Measurements from ENCODE around the gene RBM20. TPM values are rescaled to one million over a fixed set of nuclear protein-coding genes. Genes with fewer than 3 reads are reported as not detected.
"Not testable (repeated sequence)": the region's sequence is repeated elsewhere in the genome, so short reads cannot be mapped to it uniquely, and the experiment has no call there.

The RBM20 gene
- total RNA-seq, 1 donor from 2014 or later: 18.4 TPM

- DNase-seq: peak; percentile 56
Measured at GRCh38 chr10:110706690-110707098, 62.6 kb downstream of the RBM20 start.

- peak; percentile 56 for DNase-seq
Measured at GRCh38 chr10:110708776-110709443, 64.8 kb downstream of the RBM20 start.

- no peak for DNase-seq
Measured at GRCh38 chr10:110709444-110709828, 65.3 kb downstream of the RBM20 start.

- DNase-seq: no peak
Measured at GRCh38 chr10:110709964-110710587, 65.9 kb downstream of the RBM20 start.

GRCh38 chr10:110710621-110711020, 66.5 kb downstream of the RBM20 start:
- DNase-seq: peak; percentile 26

GRCh38 chr10:110711382-110711781, 67.2 kb downstream of the RBM20 start:
- DNase-seq: no peak

GRCh38 chr10:110714356-110714755, 70.2 kb downstream of the RBM20 start:
- DNase-seq: no peak

GRCh38 chr10:110717781-110718589, 73.8 kb downstream of the RBM20 start:
- no peak for DNase-seq

- DNase-seq: no peak
Measured at GRCh38 chr10:110721406-110722038, 77.4 kb downstream of the RBM20 start.

GRCh38 chr10:110723224-110723891, 79.2 kb downstream of the RBM20 start:
- DNase-seq: no peak

GRCh38 chr10:110724116-110724921, 80.2 kb downstream of the RBM20 start:
- no peak for DNase-seq

GRCh38 chr10:110724937-110725336, 80.8 kb downstream of the RBM20 start:
- DNase-seq: no peak

- DNase-seq: peak; percentile 88
Measured at GRCh38 chr10:110725801-110726630, 81.9 kb downstream of the RBM20 start.

GRCh38 chr10:110727785-110728184, 83.6 kb downstream of the RBM20 start:
- DNase-seq: not testable (repeated sequence)

GRCh38 chr10:110730345-110731050, 86.4 kb downstream of the RBM20 start:
- DNase-seq: no peak

GRCh38 chr10:110733218-110733952, 89.2 kb downstream of the RBM20 start:
- no peak for DNase-seq

- DNase-seq: no peak
Measured at GRCh38 chr10:110735620-110736027, 91.5 kb downstream of the RBM20 start.

- DNase-seq: no peak
Measured at GRCh38 chr10:110737886-110738634, 93.9 kb downstream of the RBM20 start.
